GM18511 (cell line): ENCODE data around the gene KRTAP10-11.
"Not testable (repeated sequence)": the region's sequence is repeated elsewhere in the genome, so short reads cannot be mapped to it uniquely, and the experiment has no call there.

Experiments used
- ATAC-seq: cut with Tn5 transposase; IDR thresholded peaks from one replicate; pipeline ENCODE4 v1.9.1; 2021; ENCODE audit warnings: mild to moderate bottlenecking, moderate library complexity; ENCODE audit not compliant: unreplicated experiment

KRTAP10-11 gene

GRCh38 chr21:44614961-44615391 lies 31.2 kb upstream of the KRTAP10-11 start:
- no peak for ATAC-seq

- ATAC-seq = no peak
These were observed 30.7 kb upstream of the KRTAP10-11 start for GRCh38 chr21:44615466-44615865.

GRCh38 chr21:44615911-44616590 lies 30.2 kb upstream of the KRTAP10-11 start:
- ATAC-seq = no peak

- no peak for ATAC-seq
These were observed 29.7 kb upstream of the KRTAP10-11 start for GRCh38 chr21:44616591-44616926.

GRCh38 chr21:44617071-44617501 lies 29.1 kb upstream of the KRTAP10-11 start:
- ATAC-seq = no peak

- ATAC-seq = no peak
These were observed 27.7 kb upstream of the KRTAP10-11 start for GRCh38 chr21:44618504-44618903.

- ATAC-seq = no peak
These were observed 27.3 kb upstream of the KRTAP10-11 start for GRCh38 chr21:44618909-44619308.

- no peak for ATAC-seq
These were observed 26.3 kb upstream of the KRTAP10-11 start for GRCh38 chr21:44619886-44620285.

GRCh38 chr21:44623575-44623974 lies 22.6 kb upstream of the KRTAP10-11 start:
- ATAC-seq = no peak

GRCh38 chr21:44625756-44626155 lies 20.5 kb upstream of the KRTAP10-11 start:
- no peak for ATAC-seq

- no peak for ATAC-seq
These were observed 20.0 kb upstream of the KRTAP10-11 start for GRCh38 chr21:44626262-44626661.

GRCh38 chr21:44626673-44627143 lies 19.5 kb upstream of the KRTAP10-11 start, which contains the start of gene KRTAP10-9:
TSS of gene KRTAP10-9 (plus strand) at chr21:44627093. CDS start at chr21:44627172, 79 bp downstream.
- no peak for ATAC-seq

- not testable (repeated sequence) for ATAC-seq
These were observed 18.9 kb upstream of the KRTAP10-11 start for GRCh38 chr21:44627181-44627822.

GRCh38 chr21:44627831-44628233 lies 18.4 kb upstream of the KRTAP10-11 start:
- not testable (repeated sequence) for ATAC-seq

- ATAC-seq = no peak
These were observed 17.4 kb upstream of the KRTAP10-11 start for GRCh38 chr21:44628707-44629391.

GRCh38 chr21:44630440-44630839 lies 15.8 kb upstream of the KRTAP10-11 start:
- ATAC-seq = no peak

- no peak for ATAC-seq
These were observed 14.1 kb upstream of the KRTAP10-11 start for GRCh38 chr21:44632067-44632466.

GRCh38 chr21:44636209-44637017 lies 9.8 kb upstream of the KRTAP10-11 start:
- ATAC-seq = no peak

GRCh38 chr21:44637018-44637850 lies 9.0 kb upstream of the KRTAP10-11 start, which contains the start of gene KRTAP10-10:
TSS of gene KRTAP10-10 (plus strand) at chr21:44637356. CDS start at chr21:44637418, 62 bp downstream.
- no peak for ATAC-seq

GRCh38 chr21:44637851-44638348 lies 8.3 kb upstream of the KRTAP10-11 start:
- not testable (repeated sequence) for ATAC-seq
